ENCODE results near the gene GPR34.
"Not testable (repeated sequence)": the region's sequence is repeated elsewhere in the genome, so short reads cannot be mapped to it uniquely, and the experiment has no call there.

Gene GPR34, protein sequence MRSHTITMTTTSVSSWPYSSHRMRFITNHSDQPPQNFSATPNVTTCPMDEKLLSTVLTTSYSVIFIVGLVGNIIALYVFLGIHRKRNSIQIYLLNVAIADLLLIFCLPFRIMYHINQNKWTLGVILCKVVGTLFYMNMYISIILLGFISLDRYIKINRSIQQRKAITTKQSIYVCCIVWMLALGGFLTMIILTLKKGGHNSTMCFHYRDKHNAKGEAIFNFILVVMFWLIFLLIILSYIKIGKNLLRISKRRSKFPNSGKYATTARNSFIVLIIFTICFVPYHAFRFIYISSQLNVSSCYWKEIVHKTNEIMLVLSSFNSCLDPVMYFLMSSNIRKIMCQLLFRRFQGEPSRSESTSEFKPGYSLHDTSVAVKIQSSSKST

DNA sequence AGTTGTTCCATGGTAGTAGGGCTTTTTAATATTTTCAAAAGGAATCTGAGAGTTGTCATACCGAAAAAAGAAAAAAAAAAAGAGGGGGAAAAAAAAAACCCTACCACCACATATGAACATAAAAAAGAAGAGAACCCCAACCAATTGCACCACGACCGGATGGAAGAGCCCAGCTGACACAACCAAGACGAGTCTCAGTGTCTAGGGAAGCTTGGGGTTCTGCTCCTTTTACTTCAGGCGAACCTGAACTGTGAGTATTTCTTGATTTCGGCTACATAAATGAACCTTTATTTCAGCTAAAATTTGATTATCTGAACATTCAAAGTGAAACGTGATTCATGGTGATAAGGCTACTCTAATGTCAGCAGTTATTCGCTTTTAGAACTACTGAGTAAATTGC lies at the start of gene GPR34:
Gene GPR34, plus strand, starts transcription at position 139 of the 400 bp plus-strand sequence. CDS start 6,661 bp downstream, outside the sequence.
- DNase-seq (ENCODE audit: low read depth, low spot score) = no peak

DNA sequence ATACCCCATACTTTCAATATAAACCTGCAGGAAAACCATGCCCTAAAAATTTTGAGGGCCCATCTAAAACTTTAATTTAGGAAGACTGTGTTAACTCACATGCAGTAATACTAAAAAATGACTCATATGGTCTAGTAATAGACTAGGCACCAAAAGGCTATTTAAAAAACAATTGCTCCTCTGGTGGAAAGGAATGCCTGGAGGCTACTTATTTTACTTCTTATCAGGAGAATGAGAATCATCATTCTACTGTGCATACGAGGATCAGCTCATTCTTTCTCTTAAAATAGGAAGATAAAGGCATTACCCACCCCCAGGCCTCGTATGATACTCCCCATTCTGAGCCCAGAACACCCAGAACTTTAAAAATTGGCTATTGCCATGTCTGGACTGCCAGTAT lies 42.6 kb upstream of the GPR34 start:
- DNase-seq (ENCODE audit: low read depth, low spot score) = not testable (repeated sequence)

DNA sequence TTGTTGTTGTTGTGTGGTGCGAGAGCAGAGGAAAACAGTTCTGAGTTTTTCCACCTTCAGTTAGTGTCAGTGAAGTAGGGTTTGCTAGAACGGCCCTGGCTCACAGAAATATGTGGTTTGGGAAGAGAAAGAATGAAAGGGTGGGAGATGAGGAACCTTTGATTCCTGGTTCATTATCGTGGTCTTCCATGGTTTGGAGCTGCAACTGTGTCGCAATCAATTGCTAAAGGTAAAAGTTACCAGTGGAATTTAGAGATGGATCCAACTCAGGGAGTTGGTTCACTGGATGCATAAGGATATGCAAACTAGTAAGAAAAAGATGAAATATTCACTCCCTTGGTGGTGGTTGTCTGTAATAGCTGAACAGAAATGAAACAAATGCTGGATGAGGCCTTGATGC lies 35.6 kb upstream of the GPR34 start:
- no peak for DNase-seq (ENCODE audit: low read depth, low spot score)

DNA sequence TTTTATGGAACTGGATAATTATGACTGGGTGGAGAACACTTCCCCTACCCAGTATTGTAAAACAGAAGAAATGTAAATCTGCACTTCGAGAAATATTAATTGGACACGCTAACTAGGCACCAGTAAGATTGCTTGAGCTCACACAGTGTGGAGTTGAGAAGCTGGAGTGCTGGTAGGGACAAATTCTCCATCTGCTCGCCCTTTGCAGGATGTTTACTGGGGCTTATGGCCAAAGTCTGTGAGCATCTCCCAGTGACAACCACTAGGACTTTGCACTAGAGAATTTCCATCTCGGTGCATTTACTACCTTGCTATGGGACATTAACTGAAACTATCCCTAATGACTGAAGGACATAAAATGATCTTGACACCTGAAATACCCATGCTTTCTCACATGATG lies 33.7 kb upstream of the GPR34 start:
- DNase-seq (ENCODE audit: low read depth, low spot score) = no peak

DNA sequence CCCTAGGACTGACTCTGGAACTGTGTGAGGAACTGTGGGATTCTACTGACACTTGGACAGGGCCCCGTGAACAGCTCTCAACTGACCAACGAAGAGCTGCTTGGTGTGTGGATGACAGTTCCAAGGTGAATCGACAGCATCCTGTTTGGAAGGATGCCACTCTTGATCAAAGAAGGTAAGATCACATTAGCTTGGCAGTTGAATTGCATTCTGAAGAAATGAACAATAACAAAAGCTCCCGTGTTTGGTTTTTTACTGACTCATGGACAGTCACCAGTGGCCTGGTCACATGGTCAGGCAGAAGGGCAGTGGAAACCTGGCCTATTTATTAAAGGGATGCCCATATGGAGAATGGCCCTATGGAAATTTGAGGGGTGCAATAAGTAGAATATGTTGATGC lies 33.1 kb upstream of the GPR34 start:
- peak; percentile 21 for DNase-seq (ENCODE audit: low read depth, low spot score)

DNA sequence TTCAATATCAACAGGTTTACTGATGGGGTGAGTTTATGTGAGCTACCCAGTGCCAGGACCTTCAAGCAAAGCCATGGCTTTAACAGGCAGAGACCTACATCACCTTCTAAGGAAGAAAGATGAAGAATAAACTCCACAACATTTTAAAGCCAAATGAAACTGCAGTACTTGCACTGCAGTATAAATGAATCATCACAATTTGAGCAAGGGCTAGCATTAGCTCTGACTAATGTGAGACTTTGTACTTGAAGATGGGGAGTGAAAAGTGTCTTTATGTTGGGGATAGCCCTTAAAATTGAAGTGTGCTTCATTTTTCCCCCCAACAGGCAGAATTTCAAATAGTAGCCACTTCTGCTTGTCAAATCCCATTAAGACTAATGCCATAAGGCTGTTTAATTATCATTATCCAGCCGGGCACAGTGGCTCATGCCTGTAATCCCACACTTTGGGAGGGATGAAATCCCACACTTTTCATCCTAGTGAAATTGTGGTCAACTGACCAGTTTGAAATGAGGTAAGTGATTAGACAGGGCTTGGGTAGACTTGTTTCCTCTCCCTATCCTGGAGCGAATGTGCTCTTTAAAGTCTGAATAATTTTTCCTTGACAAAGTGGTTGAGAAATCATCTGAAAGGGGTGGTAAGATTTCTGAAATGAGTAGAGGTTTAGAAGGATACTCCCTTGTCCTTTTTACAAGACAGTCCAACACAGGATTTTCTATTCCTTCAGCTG lies 27.2 kb upstream of the GPR34 start:
- peak; percentile 15 for DNase-seq (ENCODE audit: low read depth, low spot score)

DNA sequence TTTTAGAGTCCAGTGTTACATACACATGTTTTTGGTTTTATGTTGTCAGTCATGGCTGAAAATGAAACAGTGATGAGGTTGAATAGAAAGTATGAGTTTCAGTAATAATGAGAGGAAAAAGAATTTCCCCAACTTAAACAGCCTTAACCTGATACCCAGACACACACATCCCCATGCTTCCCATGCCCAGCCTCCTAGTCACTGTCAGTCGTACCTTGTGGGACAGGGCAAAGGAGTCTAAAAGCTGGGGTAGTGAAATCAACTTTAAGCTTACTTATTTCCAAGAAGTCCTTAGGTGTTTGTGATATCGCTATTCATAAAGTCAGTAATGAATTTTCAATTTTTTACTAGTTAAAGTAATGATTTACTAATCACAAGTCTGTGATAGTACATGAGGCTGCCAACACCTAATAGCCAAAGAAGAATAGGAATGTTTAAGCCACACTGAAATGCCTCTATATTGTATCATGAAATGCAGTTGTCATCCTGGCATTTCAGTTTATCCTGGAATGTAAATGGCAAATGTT lies 24.3 kb upstream of the GPR34 start:
- no peak for DNase-seq (ENCODE audit: low read depth, low spot score)

DNA sequence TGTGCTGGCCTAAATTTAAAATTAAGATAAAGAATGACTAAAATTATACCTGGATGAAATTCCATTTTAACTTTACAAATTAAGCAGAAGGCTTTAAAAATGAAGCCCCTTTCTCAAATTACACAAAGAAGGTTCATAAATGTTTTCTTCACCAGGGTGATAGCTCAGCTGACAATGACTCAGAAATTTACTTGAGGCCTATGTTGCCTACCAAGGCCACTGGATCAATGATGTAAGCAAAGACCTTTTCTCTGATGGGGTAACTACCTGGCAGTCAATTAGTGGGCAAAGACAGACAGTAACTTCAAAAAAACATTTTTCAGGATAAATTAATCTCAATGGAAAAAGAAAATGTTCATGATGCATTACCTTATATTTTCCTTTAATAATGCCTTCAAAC lies 23.9 kb upstream of the GPR34 start:
- no peak for DNase-seq (ENCODE audit: low read depth, low spot score)

DNA sequence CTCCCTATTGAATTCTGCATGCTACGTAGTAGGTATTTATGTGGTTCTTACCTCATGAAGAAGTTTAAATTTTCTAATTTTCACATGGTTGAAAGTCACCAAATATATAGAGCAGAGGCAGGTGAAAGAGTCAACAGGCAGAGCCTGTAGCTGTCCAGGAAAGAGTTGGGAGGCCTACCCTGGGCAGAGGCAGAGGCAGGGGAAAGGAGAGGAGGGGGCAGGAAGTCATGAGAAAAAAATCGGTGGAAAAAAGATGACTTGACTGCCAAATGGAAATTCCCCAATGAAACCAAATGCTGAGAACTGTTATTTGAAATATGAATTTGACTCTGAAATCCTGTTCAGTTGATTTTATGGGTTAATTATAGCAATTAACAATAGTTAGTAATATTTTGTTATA lies 23.1 kb upstream of the GPR34 start:
- DNase-seq (ENCODE audit: low read depth, low spot score) = no peak

DNA sequence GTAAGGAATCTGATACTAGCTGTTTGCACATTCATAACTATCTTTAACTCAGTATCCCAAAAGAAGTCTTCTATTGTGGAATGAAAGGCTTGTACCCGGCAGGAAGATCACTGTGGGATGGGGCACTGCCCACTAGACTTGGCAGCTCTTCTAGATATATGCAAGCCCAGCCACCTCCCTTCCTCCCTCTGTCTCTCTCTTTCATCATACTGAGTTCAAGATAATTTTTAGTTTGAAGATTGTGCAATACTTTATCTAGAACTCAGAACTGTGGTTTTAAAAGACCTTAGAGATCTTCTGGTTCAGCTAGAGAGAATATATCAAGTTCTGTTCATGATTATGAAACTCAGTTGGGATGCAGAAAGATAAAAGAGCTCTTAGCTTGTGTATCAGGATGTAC lies 22.5 kb upstream of the GPR34 start:
- DNase-seq (ENCODE audit: low read depth, low spot score) = no peak

DNA sequence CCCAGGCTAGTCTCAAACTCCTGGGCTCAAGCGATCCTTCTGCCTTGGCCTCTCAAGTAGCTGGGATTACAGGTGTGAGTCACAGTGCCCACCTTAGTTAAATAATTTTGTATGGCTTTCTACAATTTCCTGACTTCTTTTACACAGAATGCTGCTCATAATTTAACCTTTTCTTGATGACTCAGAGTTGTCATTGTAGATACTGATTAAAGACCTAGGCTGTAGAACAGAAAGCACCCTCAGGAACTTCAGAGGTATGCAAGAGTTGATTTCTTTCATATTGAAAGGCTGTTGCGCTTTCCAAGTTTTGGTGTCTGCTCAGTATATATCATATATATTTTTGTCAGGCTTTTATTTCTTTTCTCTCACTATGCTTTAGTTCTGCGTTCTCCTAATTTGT lies 21.1 kb upstream of the GPR34 start:
- no peak for DNase-seq (ENCODE audit: low read depth, low spot score)

DNA sequence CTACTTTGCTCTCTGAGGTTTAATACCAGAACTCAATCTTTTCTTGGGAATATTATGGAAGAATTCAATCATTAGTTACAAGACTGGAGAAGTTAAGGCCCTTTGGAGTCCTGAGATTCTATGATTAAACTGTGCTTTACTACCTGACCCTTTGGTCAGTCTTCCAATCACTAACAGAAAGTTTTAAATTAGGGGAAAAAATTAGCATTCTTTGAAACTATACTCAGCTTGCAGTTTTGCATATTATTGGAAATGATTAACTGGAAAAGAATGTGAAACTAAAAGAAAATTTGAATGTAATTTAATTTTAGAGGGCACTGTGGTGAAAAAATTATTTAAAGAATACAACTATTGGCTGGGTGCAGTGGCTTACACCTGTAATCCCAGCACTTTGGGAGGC lies 18.7 kb upstream of the GPR34 start:
- no peak for DNase-seq (ENCODE audit: low read depth, low spot score)

DNA sequence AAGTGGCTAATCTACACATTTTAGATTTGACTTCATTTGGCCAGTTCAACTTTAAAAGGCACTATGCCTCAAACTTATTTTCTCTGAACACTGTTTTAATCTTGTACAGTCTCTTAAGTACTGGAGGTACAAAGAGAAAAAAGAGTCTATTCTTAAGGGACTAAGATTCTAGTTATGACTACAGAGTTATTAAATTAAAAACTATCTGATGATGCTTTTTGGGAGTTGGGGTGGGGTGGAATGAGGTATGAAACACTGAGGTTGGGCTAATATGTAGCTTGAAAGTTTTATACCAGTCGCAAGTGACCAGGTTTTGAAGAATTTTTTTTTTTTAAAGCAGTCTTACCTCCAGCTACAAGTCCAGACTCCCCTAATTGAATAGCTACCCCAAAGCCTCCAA lies 17.7 kb upstream of the GPR34 start:
- DNase-seq (ENCODE audit: low read depth, low spot score) = no peak

DNA sequence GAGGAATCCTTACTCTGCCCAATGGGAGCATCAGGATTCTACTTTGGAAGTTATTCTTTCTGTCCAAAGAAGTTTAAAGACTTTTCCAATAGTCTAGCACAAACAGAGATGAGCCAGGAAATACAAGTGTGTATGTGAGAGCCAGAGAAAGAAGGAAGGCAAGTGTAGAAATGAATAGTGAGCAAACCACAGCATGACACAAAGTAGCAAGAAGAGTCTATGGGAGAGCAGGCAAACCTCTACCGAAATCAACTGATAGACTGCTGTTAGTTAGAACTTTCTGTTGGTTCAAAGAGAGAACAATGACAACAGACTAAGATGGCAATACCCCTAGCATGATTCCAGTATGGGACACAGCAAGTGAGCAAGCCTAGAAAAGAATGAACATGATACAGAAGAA lies 16.1 kb upstream of the GPR34 start:
- no peak for DNase-seq (ENCODE audit: low read depth, low spot score)

DNA sequence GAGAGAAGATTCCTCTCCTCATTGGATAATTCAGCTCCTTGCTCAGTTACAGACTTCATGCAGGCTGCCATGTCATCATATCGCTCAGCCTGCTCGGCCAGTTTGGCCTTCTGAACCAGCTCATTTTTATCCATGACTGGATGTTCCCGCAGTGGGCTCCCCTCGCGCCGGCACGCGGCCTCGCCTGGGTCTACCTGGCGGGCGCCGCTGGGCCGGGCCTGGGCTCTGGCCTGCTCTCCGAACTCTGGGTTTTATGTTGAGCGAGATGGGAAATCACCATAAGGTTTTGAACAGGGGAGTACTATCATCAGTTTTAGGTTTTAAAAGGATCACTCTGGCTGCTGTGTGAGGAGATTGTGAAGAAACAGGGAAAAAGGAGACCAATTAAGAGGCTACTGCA lies 12.4 kb upstream of the GPR34 start:
- not testable (repeated sequence) for DNase-seq (ENCODE audit: low read depth, low spot score)

DNA sequence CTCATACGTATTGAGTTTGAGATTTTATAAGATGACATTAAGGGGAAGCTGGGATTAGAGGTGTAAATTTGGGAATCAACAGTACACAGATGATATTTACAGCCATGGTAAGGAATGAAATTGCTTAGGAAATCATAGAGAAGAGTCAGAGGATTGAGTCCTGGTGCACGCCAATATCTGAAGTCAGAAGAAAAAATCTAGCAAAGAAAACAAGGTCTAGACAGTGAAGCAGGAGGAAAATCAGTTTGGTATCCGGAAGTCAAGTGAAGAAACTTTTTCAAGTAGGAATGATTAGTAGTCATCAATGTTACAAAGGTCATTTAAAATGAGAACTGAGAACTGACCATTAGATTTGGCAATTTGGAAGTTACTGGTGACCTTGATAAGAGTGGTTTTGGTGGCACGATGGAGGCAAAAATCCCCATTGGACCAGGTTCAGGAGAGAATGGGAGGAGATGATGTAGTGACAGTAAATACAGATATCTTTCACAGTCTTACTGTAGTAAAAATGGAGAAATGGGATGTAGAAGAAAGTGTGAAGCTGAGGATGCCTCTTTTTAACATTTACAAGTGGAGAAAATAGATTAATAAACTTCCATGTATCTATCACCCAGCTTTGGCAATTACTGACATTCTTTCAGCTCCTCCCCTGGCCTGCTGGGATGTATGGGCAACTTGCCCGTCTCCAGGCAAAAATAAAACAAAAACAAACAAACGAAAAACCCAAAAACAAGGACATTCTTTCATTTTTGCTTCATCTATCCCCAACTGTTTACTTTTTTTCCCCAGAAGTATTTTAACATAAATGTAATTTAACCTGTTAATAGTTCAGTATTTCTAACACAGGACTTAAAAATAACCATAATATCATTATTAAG lies 11.4 kb upstream of the GPR34 start:
- DNase-seq (ENCODE audit: low read depth, low spot score) = peak; percentile 21

DNA sequence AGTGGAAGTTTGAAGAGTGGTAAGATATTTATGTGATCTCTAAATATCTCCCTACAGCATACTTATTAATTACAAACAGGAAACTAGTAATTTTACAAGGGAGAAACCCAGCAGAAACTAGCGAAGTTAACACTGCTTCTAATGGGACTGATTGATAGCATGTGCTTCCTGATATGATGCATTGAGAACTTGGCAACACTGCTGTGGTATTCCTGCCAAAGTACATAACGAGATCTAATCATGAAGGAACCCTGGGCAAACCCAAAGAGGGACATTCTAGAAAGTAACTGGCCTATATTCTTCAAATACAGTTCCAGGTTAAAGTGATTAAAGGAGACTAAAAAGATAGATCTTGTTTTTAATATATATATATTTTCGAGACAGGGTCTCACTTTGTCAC lies 4.6 kb upstream of the GPR34 start:
- peak; percentile 17 for DNase-seq (ENCODE audit: low read depth, low spot score)

DNA sequence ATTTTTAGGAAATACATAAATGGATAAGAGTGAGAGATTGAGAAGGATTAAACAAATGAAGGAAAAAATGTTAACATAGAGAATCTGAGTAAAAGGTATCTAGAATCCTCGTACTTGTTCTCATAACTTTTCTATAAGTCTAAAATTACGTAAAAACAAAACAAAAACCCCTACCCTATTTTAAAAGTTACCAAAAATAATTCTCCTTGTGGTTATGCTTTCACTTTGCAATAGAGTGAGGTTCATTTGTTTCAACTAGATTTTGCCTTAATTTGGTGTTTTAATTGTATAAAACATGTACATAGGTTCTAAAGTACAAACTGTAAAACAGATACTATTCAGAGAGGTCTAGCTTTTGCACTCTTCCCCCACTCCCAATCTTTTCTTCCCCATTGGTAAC lies 3.8 kb upstream of the GPR34 start:
- DNase-seq (ENCODE audit: low read depth, low spot score) = no peak

DNA sequence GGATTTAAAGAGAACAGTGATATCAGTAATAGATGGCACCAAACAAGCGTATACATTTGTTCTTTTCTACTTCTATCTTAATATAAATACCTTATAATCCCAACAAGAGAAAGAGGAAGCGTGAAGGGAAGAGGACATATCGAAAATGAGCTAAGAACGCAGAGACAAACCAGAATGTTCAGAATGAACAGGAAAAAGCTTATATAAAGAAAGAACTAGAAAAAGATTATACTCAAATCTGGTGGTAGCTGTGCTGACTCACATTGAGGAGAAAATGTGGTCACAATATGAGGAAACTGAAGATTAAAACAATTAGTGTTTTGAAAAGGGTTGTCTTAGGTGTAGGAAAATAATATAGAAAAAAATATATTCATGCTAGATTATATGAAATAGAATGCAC lies 2.0 kb upstream of the GPR34 start:
- no peak for DNase-seq (ENCODE audit: low read depth, low spot score)

DNA sequence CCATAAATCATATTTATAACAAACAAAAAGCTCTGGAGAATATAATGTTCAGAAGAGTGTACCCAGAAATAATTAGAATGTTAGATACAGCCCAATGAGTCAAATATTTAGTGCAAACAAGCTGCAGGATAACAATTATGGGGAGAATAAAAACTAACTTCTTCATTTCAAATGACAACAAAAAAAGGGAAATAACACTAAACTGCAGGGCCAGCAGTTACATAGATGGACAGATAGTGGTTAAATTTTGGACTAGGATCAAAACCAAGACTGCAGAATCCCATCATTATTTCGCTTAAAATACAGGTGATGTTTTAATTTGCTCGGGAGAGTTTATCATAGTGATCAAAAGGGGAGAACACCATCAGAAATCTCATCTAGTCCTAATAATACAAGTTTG lies 617 bp upstream of the GPR34 start:
- DNase-seq (ENCODE audit: low read depth, low spot score) = no peak

DNA sequence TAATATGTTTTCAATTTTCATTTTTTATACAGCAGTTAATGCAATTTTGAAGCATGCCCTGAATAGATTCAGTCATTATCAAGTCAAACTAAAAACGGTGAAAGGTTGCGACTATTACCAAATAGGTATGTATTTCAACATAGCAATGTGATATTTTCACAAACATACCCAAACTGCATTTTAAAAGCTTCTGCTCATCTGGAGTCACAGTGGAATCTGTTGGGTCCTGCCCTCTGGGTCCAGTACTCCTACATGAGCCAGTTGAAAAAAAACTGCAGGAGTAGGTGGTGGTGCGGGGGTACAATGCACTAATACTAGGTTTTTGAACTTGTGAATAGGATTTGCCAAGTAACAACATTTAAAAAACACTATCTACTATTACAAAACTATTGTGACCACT lies 938 bp downstream of the GPR34 start:
- DNase-seq (ENCODE audit: low read depth, low spot score) = no peak

DNA sequence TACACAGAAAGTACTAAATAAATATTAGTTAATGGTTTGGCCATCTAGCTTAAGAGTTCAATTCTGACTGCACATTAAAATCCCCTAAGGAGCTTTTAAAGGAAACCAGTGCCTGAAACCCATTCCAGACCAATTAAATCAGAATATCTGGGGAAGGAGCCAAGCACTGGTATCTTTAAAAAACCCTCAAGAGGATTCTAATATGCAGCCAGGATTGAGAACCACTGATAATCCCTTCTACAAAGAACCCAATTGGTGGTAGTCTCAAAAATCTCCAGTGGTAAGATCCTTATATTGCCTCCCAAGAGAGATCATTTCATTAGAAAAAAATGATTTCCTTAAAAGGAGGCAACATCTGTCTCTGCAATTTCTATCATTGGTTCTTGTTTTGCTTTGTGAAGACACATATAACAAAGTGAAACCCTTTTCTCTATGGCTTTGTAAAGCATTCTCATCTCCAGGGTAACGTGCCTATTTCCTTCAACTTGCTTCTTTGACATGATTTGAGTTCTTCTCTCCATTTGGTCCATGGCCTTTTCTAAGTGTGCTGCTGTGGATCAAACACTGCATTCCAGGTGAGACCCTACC lies 3.5 kb downstream of the GPR34 start:
- DNase-seq (ENCODE audit: low read depth, low spot score) = peak; percentile 25
